NCI-H2227 treated with DMSO at 0.1 percent for 48 hours (cell line): ENCODE results near the gene INTS12.

Source experiments
- DNase-seq: peaks from one replicate; lab custom pipeline; 2025; lab: John Stamatoyannopoulos, UW

The INTS12 gene

DNA sequence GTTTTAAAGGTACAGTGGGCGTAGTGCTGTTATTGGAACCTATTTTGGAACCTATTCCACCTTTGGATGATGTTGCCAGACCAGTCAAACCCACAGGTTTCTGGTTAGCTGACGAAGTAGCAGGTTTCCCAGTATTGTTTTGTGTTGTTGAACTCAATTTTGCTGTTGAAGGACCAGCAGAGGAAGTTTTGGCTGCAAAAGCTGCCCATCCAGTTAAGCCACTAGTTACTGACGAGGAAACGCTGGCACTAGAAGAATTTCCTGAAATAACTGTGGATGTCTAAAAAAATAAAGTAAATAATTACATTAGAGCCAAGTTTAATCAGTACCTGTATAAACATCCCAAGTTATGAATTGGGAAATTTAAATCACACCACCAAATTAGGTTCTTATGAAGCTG, 25.5 kb downstream of the INTS12 start:
- no peak for DNase-seq

DNA sequence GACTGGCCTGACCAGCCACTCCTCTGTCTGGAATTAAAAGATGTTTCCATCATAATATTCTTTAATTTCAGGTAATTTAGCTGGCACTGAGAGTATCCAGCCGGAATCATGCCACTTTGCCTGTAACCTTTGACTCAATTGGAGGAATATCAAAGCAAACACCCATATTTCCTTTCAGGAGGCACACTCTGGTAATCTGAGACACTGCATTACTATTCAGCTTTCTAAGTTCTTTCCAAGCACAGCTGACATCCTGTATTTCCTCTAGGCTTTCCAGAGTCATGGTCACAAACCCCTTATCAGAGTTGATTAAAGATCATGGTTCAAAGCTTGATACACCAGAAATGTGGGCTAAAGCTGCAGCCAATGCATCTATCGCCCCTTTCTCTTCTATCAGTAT, 29.3 kb downstream of the INTS12 start:
- no peak for DNase-seq

DNA sequence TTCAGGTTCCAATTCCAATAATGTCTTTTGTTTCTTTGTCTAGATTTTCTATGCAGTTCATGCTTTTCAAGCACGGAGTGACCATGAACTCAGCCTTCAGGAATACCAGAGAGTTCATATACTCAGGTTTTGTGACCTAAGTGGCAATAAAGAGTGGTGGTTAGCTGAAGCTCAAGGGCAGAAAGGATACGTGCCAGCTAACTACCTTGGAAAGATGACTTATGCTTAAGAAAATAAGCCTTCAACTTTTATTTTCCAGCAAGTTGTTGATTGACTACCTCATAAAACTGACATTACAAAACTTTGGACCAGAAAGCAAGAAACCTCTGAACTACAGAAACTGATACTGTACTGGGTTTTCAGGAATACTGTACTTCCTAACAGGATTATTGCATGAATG, 30.8 kb downstream of the INTS12 start:
- no peak for DNase-seq

DNA sequence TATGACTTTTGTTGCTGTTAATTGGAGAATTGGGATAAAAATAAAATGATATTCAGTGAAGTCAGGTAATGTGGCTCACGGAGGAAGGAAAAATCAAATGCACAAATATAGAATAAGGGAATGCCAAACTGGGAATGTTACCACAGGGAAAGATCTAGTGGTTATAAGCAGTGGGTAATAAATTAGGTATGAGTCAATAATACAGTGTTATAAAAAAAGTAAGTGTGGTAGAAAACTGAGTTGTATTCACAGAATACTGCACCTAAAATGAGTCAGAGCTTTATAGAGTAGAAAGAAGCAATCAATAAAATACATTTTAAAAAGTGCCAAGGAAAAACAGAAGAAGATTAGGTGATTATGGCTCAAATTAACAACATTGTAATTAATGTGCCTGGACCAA, 34.5 kb downstream of the INTS12 start:
- DNase-seq: no peak

DNA sequence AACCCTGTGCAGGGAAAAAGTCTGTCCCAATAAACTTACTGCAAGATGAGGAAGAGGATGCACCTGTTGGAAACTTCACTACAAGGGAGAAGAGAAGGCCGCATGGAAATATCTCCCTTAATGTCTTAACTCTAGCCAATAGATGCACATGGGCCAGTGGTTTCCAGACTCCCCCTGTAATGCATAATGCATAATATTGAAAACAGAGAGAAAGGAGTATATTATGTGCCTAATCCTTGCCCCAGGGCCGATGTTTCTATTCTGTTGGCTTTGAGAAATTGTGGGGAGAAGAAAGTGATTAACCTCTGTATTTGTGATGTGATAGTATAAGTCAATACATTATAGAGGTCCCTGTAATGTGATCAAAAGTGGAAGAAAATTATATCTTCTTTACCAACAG, 37.2 kb downstream of the INTS12 start:
- no peak for DNase-seq

DNA sequence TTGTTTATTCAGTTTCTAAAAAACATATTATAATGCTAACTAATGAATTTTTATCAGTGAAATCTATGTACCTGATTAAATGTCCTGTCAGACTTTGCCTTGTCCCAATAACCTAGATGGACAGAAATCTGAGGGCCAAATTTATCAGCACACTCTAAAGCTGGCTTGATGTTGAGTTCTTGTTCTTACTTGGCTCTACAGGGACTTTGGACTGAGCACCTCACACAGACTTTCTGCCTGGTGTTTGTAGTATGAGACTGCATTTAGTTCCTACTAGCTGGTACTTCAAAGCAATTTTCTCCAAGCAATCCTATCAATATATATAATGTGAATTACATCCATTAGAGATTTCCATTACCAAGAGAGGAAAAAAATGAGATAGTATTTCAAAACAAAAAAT, 37.8 kb downstream of the INTS12 start:
- DNase-seq: no peak

DNA sequence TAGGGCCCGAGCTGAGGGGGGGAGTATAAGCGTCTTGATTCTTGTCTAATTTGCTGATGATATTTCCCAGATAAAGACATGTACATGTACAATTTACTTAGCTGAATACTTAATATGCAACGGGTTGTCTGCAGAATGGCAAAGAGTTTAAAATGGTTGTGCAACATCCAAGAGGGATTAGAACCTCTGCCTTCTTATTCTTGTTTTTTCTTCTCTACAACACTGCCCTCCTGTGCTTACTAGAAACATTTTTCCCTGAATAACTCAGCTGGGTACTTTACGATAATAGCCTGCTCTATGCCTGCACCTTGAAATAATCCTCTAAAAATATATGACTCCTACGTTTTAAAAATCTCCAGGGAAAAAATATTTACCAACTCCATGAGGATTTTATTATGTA, 41.8 kb downstream of the INTS12 start:
- no peak for DNase-seq

DNA sequence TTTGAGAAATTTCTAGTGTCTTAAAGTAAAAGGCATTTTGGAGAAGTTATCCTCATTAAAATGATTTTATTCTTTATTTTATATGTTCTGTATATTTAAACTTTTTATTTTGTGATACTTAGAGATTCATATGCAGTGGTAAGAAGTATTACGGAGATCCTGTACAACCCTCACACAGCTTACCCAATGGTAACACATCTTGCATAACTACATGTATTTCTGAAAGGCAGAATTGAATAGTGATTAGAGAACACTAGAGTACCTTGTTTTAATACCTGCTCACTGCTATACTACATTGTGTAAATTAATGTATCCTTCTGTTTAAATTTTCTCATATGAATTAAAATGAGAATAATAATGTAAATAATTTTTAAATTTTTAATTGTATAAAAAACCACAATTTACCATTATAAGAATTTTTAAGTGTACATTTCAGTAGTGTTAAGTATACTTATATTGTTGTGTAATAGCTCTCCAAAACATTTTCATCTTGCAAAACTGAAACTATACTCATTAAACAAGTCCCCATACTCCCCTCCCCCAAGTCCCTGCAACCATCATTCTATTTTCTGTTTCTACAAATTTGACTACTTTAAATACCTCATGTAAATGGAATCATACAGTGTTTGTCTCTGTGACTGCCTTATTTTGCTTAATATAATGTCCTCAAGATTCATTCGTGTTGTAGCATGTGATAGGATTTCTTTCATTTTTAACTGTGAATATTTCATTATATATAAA, 45.4 kb downstream of the INTS12 start:
- no peak for DNase-seq

DNA sequence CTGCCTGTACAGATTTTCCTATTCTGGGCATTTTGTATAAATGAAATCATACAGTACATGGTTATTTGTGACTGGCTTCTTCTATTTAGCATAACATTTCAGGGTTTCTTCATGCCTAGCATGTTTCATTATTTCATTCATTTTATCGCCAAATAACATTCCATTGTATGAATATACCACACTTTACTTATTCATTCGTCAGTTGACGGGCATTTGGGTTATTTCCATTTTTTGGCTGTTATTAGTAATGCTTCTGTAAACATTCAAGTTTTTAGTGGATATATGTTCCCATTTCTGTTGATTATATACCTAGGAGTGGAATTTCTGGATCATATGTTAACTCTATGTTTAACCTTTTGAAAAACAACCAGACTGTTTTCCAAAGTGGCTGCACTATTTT, 47.5 kb downstream of the INTS12 start:
- DNase-seq: no peak

DNA sequence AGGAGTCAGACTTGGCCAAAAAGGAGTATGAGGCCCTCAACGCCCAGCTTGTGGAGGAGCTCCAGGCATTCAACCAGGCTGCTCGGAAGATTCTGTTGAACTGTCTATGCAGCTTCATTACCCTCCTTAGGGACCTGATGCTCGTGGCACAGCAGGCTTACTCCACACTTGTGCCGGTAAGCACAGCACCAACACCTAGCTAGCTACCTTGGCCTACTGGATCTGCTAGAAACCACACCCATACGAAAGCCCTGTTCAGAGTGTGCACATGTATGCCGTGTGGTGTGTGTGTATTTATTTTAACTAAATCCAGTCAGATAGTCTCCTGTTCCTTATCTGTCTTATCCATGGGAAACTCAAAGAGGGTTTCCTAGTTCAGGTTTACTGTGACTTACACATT, 49.3 kb downstream of the INTS12 start:
- DNase-seq: no peak

DNA sequence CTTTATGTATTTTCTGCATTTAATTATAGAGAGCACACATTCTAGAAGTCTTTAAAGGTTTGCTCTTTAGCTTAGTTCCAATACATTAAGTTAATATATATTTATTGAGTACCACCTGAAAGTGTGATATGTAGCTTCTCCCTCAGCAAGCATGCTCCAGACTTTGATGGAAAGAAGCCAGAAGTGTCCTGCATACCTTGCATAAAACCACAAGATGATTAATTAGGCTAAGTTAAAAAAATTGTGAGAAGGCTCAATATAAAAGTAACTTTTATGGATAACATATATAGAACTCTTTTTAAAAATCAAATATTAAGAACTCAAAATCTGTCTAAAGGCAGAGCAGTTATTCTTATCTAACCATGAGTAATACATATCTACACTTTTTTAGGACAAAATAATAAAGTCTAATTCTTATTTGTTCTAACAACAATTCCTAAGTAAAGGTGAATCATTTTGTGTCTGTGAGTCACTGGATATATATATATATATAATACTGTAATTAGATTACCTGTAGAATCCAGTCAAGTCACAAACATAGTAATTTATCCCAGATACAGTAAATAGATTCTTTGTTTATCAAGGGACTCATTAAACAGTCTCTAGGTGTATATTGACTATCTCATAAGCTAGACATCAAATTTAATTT, 51.2 kb downstream of the INTS12 start:
- DNase-seq: no peak

DNA sequence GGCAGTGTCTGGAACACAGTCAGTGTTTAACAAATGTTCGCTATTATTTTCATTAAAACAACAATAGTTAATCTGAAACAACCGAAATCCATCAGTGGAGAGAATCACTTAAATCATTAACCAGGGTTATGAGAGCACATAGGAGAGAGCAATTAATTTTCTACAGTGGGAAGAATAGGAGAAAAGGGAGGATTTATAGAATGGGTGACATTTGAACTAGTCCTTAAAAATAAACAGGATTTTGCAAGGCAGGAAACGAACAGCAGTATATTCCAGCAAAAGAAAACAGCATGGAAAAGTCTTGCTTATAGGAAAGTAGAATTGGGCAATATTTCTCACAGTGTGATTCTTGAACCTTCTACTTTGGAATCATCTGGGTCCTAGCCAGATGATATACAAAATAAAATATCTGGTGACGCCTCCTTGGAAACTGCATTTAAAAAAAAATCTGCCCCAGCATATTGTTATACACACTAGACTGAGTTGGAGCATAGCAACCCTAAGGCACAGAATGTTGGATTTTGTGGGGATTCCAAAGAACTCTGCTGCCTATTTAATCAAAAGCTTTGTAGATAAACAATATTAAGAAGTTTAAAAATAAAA, 56.1 kb downstream of the INTS12 start:
- no peak for DNase-seq

DNA sequence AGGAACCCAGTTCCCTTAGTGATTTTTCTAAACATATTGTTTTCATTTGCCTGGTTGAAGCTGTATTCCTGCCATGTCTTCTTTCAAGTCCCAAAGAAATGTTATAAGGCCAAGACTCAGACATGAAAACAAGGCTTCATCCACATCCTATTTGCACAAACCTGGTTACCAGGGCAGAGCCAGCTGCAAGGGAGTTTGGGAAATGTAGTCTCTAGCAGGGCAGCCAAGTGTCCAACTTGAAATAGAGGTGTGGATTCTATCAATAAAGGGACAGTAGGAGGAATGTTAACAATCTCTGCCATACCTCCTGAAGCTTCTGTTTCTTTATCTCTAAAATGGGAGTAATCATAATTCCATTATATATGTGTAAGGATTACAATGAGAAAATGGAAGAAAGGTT, 56.6 kb downstream of the INTS12 start:
- no peak for DNase-seq

DNA sequence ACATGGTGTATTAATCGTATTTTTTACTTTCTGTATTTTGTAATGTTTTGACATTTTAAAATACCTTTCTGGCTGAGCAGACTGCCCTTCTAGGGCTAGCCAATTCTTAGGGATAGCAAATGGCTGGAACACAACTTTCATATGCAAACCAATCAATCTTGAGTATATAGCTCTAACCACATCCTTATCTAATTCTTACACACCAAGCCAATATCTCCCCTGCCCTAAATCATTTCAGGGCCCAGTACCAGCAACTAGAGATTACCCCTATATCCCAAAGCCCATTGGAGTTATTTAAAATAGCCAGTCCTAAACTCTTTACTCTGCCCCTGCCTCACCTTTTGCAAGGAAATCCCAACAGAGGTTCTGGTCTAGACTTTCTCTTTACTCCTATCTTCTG, 58.3 kb downstream of the INTS12 start:
- DNase-seq: no peak

DNA sequence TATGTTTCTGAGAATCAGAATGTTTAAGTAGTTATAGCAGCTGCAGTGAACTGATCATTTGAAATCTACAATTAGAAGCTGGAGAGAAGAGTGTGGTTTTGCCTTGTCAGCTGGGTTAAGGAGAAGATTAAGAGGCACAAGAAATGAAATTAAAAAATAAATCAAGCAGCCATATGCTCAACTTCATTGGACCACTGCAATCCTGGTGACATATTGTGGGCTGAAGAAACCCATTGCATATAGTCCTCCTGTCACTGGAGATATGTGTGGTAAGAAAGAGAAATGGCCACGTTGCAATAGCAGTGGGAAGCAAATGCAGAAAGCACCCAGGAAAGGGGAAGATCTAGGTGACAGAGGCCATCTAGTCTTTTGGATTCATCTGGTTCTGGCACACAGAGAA, 63.0 kb downstream of the INTS12 start:
- DNase-seq: no peak

DNA sequence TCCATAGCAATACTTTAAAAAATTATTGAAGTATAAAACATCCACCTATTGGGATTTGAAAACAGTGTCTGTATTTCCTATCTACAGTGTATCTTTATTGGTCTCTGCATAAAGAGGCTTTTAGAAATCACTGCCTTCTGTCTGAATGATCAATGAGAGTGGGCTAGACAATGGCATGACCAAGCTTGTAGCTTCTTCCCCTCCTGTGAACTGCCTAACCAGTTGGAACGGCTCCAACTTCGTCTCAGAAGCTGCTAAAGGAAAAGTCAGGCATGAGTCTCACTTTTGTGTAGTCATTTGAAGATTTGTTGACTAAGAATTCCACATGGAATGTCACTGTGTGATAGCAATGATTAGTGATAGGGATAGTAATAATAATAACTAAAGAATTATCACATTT, 64.2 kb downstream of the INTS12 start:
- DNase-seq: no peak

DNA sequence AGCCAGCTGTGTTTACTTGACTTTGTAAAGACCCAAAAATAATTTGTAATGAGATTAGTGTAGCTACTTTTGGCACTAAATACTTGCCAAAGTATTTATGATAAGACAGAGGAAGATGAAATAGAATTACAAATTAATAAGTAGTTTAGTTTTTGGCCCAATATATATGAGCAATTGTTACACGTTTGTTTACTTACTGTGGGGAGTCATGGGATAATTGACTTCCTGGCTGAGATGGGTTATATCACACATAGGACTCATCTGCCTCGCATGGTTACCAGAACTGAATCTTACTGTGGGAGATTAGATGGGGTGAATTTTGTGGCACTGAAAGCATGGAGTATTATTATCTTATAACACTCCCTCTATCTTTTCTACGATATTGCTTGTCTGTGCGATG, 66.6 kb downstream of the INTS12 start:
- no peak for DNase-seq

DNA sequence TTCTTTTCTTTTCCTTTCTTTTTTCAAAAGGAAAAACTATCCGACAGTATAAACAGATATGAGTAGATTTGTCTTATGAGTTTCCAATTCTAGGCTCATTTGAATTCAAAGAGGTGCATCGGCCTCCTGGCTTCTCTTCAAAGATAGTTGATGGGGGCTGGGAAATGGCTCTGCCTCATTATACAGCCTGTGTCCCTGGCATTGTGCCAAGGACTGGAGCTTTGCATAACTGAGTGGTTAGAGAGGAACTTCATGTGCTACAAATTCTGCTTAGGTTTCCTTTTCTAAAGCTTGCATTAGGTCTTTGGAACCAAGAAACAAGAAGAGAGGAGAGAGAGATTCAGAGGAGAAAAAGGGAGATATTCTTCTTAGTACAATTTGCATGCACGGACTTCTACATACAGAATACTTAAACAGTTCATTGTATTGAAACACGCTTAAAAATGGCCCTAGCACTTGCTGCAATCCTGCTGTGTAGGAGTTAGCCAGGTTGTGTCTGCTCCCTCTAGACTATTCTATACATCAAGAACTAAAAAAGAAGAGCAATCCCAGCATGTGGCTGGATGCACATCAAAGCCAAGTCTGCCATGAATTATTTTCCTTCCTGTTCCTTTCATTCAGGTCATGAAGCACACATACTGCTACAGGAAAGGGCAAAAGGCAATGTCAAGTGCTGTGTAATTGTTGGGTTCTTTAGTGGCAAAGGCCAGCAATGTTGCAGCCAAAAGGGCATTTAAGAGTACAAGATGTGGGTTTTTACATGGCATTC, 70.9 kb downstream of the INTS12 start:
- DNase-seq: peak; percentile 42

DNA sequence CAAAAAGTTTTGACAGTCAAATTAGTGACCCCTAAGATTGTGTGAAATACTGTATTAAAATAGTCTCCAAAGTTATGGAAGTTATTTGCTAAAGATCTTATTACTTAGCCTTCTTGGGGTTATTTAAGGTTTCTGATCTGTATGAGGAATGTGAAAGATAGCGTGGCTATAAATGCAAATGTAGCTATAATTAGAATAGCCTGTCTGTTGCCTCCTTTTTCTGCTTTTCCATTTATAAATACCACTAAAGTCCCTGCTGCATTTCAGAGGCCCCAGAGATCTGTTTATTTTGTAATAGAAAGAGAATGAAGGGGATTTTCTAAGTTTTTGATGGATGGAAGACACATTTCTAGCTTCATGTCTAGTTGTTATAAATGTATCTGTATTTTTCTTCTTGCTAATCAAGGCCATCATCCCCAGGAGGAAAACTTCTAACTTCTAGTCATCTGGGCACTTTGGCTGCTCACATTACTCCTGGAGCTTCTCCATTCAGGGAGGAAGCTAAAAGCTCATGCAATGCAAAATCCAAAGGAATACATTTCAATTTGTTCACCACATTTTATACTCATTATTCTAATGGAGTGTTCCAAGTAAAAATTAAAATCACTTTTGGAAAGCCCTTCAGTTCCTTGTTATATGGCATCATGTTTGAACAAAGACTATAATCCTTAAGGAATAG, 73.9 kb downstream of the INTS12 start:
- no peak for DNase-seq

DNA sequence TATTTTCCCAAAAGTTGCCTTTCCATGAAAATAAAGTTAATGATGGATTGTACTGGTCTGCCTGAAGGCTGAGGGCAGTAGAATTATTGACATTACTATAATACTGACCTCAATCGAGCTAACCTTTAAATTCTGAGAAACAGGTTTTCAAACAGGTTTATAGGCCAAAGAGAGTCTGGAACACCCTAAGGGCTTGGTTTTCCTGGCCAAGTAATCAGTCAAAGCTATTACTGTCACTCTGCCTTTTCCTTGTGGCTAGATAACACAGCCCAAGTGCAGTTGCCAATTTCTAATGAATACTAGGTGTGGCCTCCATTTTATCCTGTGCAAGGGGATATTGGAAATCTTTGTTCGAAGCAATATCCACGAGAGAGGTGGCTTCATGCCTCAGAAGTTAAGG, 75.2 kb downstream of the INTS12 start:
- no peak for DNase-seq
